HepG2 (cell line): ENCODE data around the gene DCUN1D3. TPM values are rescaled to one million over a fixed set of nuclear protein-coding genes. Genes with fewer than 3 reads are reported as not detected.

Experiments
- CEBPG ChIP-seq: IDR thresholded peaks from 2 replicates; pipeline ENCODE4 v1.6.1; 2016
- FOSL2 ChIP-seq: sonication (generic); formaldehyde crosslinking; IDR thresholded peaks from 2 replicates; pipeline ENCODE4 v1.4.0; 2020; ENCODE audit warnings: missing genetic modification reagents
- MAFK ChIP-seq, 2 experiments: IDR thresholded peaks in 1 of 2; conservative IDR thresholded peaks in 1 of 2; 2 replicates each; pipeline ENCODE4 v1.6.1; 2011; ENCODE audit warnings: improper control_type of control experiment in 2 of 2, low read length in 2 of 2
- MEF2D ChIP-seq: sonication (generic); formaldehyde crosslinking; IDR thresholded peaks from 2 replicates; pipeline ENCODE4 v1.5.1; 2020; ENCODE audit warnings: mild to moderate bottlenecking, missing genetic modification reagents
- ZNF30 ChIP-seq: sonication (generic); formaldehyde crosslinking; IDR thresholded peaks from 2 replicates; pipeline ENCODE4 v1.5.0; 2020; ENCODE audit warnings: mild to moderate bottlenecking, missing genetic modification reagents
- ZNF567 ChIP-seq: sonication (generic); formaldehyde crosslinking; IDR thresholded peaks from 2 replicates; pipeline ENCODE4 v1.8.1; 2023; ENCODE audit warnings: mild to moderate bottlenecking, missing genetic modification reagents, borderline replicate concordance
- polyA plus RNA-seq, 8 experiments: library from polyadenylated mRNA; depleted of rRNA in 3 of 8; stranded (reverse) in 7 of 8; unstranded in 1 of 8; fragments of >200 nt; fragmentation: Illumina TruSeq in 4 of 8; extraction: Trizol in 4 of 8; gene quantifications; 2 replicates each; pipeline versions ENCODE4 v1.2.1 to v1.2.3, GENCODE V29; 2011 to 2016; ENCODE audit warnings: low read depth in 4 of 8, missing spikeins in 1 of 8, mixed read lengths in 1 of 8; ENCODE audit not compliant: insufficient read depth in 1 of 8
- total RNA-seq, 5 experiments: library from RNA; depleted of rRNA; stranded (reverse); fragments of >200 nt; fragmentation: Illumina TruSeq; extraction: Trizol; gene quantifications; 2 replicates each; pipeline ENCODE4 v1.2.3, GENCODE V29; 2016; ENCODE audit warnings: low read depth in 1 of 5
- TF ChIP-seq, protein P1 (sequence below): IDR thresholded peaks from 2 replicates; pipeline ENCODE4 v1.4.0; 2020; ENCODE audit warnings: mild to moderate bottlenecking, missing genetic modification reagents
- TF ChIP-seq, protein P2 (sequence below): sonication (generic); formaldehyde crosslinking; IDR thresholded peaks from 2 replicates; pipeline ENCODE4 v1.9.0; 2021; ENCODE audit warnings: missing genetic modification reagents, borderline replicate concordance
- TF ChIP-seq, protein P3 (sequence below): sonication (generic); formaldehyde crosslinking; IDR thresholded peaks from 2 replicates; pipeline ENCODE4 v1.4.0; 2020; ENCODE audit warnings: missing genetic modification reagents, borderline replicate concordance
- TF ChIP-seq, protein P4 (sequence below): sonication (generic); formaldehyde crosslinking; IDR thresholded peaks from one replicate; pipeline ENCODE4 v1.5.1; 2020; ENCODE audit warnings: mild to moderate bottlenecking, missing genetic modification reagents; ENCODE audit errors: not compliant biosample characterization
- TF ChIP-seq, protein P5 (sequence below): fragments of 450-650 bp; IDR thresholded peaks from 2 replicates; pipeline ENCODE4 v1.6.1; 2016

The DCUN1D3 gene
- total and polyA plus RNA-seq, 2 of the 13 experiments (the other 11 are each of a cell fraction or from before 2014, with no cell fraction given) = 5.0 to 19.3 TPM

DNA sequence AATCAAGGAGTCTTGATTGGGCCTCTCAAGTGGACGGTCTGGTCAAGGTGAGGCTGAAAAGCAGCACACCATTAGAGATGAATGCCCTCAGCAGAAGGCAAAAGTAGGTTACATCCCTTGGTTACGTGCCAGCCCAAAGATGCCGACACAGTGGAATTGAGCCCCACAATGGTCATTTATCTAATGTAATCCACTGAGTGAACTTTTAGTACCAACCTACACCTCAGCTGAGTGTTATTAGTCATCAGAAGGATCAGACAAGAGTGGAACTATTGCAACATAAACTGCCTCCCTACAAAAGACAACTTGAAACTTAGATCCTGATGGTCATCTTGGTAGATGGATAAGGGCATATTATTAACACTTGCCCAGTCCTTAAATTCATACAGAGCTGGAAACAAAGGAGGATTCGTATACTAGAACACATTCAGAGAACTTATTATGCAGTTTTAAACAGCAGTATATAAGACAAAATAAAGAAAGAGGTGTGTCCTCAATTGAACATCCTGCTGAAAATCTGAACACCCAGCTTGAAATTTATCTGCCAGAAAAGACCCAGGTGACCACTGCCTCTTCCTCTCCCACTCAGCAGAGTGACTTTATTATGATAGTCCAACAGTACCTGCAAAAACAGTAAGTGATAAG is 2.8 kb downstream of the DCUN1D3 start (continued):
- TF ChIP-seq CEBPG (CRISPR knock-in tag) (peak; percentile 86), ZNF567 (CRISPR knock-in tag) (no peak), MEF2D (CRISPR knock-in tag) (no peak), ZNF30 (CRISPR knock-in tag) (no peak), FOSL2 (CRISPR knock-in tag) (peak; percentile 79), MAFK (conservative IDR thresholded peaks at IDR 0.05 in 1 of 2, IDR thresholded peaks at IDR 0.05 in 1 of 2; ENCODE audit: low read length in 2 of 2) (peak; percentile 61 to 68)
- TF ChIP-seq, protein P1, sequence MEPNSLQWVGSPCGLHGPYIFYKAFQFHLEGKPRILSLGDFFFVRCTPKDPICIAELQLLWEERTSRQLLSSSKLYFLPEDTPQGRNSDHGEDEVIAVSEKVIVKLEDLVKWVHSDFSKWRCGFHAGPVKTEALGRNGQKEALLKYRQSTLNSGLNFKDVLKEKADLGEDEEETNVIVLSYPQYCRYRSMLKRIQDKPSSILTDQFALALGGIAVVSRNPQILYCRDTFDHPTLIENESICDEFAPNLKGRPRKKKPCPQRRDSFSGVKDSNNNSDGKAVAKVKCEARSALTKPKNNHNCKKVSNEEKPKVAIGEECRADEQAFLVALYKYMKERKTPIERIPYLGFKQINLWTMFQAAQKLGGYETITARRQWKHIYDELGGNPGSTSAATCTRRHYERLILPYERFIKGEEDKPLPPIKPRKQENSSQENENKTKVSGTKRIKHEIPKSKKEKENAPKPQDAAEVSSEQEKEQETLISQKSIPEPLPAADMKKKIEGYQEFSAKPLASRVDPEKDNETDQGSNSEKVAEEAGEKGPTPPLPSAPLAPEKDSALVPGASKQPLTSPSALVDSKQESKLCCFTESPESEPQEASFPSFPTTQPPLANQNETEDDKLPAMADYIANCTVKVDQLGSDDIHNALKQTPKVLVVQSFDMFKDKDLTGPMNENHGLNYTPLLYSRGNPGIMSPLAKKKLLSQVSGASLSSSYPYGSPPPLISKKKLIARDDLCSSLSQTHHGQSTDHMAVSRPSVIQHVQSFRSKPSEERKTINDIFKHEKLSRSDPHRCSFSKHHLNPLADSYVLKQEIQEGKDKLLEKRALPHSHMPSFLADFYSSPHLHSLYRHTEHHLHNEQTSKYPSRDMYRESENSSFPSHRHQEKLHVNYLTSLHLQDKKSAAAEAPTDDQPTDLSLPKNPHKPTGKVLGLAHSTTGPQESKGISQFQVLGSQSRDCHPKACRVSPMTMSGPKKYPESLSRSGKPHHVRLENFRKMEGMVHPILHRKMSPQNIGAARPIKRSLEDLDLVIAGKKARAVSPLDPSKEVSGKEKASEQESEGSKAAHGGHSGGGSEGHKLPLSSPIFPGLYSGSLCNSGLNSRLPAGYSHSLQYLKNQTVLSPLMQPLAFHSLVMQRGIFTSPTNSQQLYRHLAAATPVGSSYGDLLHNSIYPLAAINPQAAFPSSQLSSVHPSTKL (CRISPR knock-in tag) = peak; percentile 41
- TF ChIP-seq, protein P2, sequence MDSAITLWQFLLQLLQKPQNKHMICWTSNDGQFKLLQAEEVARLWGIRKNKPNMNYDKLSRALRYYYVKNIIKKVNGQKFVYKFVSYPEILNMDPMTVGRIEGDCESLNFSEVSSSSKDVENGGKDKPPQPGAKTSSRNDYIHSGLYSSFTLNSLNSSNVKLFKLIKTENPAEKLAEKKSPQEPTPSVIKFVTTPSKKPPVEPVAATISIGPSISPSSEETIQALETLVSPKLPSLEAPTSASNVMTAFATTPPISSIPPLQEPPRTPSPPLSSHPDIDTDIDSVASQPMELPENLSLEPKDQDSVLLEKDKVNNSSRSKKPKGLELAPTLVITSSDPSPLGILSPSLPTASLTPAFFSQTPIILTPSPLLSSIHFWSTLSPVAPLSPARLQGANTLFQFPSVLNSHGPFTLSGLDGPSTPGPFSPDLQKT (CRISPR knock-in tag) = no peak
- TF ChIP-seq, protein P3, sequence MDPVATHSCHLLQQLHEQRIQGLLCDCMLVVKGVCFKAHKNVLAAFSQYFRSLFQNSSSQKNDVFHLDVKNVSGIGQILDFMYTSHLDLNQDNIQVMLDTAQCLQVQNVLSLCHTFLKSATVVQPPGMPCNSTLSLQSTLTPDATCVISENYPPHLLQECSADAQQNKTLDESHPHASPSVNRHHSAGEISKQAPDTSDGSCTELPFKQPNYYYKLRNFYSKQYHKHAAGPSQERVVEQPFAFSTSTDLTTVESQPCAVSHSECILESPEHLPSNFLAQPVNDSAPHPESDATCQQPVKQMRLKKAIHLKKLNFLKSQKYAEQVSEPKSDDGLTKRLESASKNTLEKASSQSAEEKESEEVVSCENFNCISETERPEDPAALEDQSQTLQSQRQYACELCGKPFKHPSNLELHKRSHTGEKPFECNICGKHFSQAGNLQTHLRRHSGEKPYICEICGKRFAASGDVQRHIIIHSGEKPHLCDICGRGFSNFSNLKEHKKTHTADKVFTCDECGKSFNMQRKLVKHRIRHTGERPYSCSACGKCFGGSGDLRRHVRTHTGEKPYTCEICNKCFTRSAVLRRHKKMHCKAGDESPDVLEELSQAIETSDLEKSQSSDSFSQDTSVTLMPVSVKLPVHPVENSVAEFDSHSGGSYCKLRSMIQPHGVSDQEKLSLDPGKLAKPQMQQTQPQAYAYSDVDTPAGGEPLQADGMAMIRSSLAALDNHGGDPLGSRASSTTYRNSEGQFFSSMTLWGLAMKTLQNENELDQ (CRISPR knock-in tag) = no peak
- TF ChIP-seq, protein P4, sequence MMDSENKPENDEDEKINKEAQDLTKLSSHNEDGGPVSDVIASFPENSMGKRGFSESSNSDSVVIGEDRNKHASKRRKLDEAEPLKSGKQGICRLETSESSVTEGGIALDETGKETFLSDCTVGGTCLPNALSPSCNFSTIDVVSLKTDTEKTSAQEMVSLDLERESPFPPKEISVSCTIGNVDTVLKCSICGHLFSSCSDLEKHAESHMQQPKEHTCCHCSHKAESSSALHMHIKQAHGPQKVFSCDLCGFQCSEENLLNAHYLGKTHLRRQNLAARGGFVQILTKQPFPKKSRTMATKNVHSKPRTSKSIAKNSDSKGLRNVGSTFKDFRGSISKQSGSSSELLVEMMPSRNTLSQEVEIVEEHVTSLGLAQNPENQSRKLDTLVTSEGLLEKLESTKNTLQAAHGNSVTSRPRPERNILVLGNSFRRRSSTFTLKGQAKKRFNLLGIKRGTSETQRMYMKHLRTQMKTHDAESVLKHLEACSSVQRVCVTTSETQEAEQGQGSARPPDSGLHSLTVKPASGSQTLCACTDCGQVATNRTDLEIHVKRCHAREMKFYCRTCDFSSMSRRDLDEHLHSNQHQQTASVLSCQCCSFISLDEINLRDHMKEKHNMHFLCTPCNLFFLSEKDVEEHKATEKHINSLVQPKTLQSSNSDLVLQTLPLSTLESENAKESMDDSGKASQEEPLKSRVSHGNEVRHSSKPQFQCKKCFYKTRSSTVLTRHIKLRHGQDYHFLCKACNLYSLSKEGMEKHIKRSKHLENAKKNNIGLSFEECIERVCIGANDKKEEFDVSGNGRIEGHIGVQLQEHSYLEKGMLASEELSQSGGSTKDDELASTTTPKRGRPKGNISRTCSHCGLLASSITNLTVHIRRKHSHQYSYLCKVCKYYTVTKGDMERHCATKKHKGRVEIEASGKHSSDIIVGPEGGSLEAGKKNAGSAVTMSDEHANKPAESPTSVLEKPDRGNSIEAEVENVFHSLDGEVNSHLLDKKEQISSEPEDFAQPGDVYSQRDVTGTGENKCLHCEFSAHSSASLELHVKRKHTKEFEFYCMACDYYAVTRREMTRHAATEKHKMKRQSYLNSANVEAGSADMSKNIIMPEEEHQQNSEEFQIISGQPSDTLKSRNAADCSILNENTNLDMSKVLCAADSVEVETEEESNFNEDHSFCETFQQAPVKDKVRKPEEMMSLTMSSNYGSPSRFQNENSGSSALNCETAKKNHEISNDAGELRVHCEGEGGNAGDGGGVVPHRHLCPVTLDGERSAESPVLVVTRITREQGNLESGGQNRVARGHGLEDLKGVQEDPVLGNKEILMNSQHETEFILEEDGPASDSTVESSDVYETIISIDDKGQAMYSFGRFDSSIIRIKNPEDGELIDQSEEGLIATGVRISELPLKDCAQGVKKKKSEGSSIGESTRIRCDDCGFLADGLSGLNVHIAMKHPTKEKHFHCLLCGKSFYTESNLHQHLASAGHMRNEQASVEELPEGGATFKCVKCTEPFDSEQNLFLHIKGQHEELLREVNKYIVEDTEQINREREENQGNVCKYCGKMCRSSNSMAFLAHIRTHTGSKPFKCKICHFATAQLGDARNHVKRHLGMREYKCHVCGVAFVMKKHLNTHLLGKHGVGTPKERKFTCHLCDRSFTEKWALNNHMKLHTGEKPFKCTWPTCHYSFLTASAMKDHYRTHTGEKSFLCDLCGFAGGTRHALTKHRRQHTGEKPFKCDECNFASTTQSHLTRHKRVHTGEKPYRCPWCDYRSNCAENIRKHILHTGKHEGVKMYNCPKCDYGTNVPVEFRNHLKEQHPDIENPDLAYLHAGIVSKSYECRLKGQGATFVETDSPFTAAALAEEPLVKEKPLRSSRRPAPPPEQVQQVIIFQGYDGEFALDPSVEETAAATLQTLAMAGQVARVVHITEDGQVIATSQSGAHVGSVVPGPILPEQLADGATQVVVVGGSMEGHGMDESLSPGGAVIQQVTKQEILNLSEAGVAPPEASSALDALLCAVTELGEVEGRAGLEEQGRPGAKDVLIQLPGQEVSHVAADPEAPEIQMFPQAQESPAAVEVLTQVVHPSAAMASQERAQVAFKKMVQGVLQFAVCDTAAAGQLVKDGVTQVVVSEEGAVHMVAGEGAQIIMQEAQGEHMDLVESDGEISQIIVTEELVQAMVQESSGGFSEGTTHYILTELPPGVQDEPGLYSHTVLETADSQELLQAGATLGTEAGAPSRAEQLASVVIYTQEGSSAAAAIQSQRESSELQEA = no peak
- TF ChIP-seq, protein P5, sequence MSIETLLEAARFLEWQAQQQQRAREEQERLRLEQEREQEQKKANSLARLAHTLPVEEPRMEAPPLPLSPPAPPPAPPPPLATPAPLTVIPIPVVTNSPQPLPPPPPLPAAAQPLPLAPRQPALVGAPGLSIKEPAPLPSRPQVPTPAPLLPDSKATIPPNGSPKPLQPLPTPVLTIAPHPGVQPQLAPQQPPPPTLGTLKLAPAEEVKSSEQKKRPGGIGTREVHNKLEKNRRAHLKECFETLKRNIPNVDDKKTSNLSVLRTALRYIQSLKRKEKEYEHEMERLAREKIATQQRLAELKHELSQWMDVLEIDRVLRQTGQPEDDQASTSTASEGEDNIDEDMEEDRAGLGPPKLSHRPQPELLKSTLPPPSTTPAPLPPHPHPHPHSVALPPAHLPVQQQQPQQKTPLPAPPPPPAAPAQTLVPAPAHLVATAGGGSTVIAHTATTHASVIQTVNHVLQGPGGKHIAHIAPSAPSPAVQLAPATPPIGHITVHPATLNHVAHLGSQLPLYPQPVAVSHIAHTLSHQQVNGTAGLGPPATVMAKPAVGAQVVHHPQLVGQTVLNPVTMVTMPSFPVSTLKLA = no peak
